Caco-2 (cell line): ENCODE measurements around the gene PIGU. TPM values are rescaled to one million over a fixed set of nuclear protein-coding genes. Genes with fewer than 3 reads are reported as not detected.

ENCODE experiments used
- BruUV-seq: library from RNA; stranded (reverse); fragments of 400-500 nt; replicated peaks from 2 replicates; lab custom pipeline; 2021; lab: Mats Ljungman, UMichigan
- CTCF ChIA-PET: fragments of 300-600 bp; sonication (Branson Sonifier 250); formaldehyde crosslinking; loops from one replicate; lab custom pipeline; 2022; ENCODE audit warnings: antibody characterized with exemption; lab: Charles Lee
- POLR2A ChIA-PET: fragments of 300-600 bp; sonication (Branson Sonifier 250); formaldehyde crosslinking; loops from one replicate; lab custom pipeline; 2022; ENCODE audit warnings: antibody characterized with exemption; lab: Charles Lee
- DNase-seq, 2 experiments: peaks; one replicate each; pipeline versions ENCODE4 v3.0.0 to v3.0.0-alpha.2; 2020 to 2022
- H3K27me3 ChIP-seq: replicated peaks from 2 replicates; pipeline ENCODE4 v1.6.0; 2011; ENCODE audit warnings: low read length; ENCODE audit not compliant: control insufficient read depth, insufficient read depth
- H3K36me3 ChIP-seq: 2 replicates; pipeline ENCODE4 v1.5.1; 2011; ENCODE audit warnings: low read length; ENCODE audit not compliant: control insufficient read depth, insufficient read depth
- H3K4me1 ChIP-seq: fragments of 250-450 bp; sonication (Bioruptor Pico); 2 replicates; pipeline ENCODE4 v1.5.1; 2020; ENCODE audit warnings: mild to moderate bottlenecking
- H3K4me3 ChIP-seq: 2 replicates; pipeline ENCODE4 v1.5.1; 2011; ENCODE audit warnings: low read depth, mild to moderate bottlenecking, control low read depth, low read length
- H3K9me3 ChIP-seq: fragments of 250-450 bp; sonication (Bioruptor Pico); 2 replicates; pipeline ENCODE4 v1.5.1; 2020; ENCODE audit warnings: mild to moderate bottlenecking, moderate library complexity
- H3K27ac Mint-ChIP-seq: one replicate; pipeline ENCODE4 v1.8.0; 2022; ENCODE audit warnings: mixed read lengths; ENCODE audit not compliant: unreplicated experiment
- H3K27me3 Mint-ChIP-seq: one replicate; pipeline ENCODE4 v1.8.0; 2022; ENCODE audit warnings: mixed read lengths; ENCODE audit not compliant: insufficient read depth, unreplicated experiment
- H3K36me3 Mint-ChIP-seq: one replicate; pipeline ENCODE4 v1.8.0; 2022; ENCODE audit warnings: mild to moderate bottlenecking, mixed read lengths; ENCODE audit not compliant: insufficient read depth, unreplicated experiment
- H3K4me1 Mint-ChIP-seq: one replicate; pipeline ENCODE4 v1.8.0; 2022; ENCODE audit warnings: low read depth, mixed read lengths; ENCODE audit not compliant: unreplicated experiment
- H3K4me3 Mint-ChIP-seq: one replicate; pipeline ENCODE4 v1.8.0; 2022; ENCODE audit warnings: mild to moderate bottlenecking, moderate library complexity, mixed read lengths; ENCODE audit not compliant: unreplicated experiment
- H3K9me3 Mint-ChIP-seq: one replicate; pipeline ENCODE4 v1.8.0; 2022; ENCODE audit warnings: mixed read lengths; ENCODE audit not compliant: unreplicated experiment
- CTCF ChIP-seq, 2 experiments: fragments of 200-600 bp in 1 of 2; IDR thresholded peaks; 1 replicate in 1 of 2; 2 replicates in 1 of 2; pipeline versions ENCODE4 v1.5.1 to v1.8.0; 2011 to 2022; ENCODE audit warnings: antibody characterized with exemption in 1 of 2, control low read depth in 1 of 2, inconsistent platforms in 1 of 2, low read depth in 1 of 2, low read length in 1 of 2, mild to moderate bottlenecking in 1 of 2, moderate library complexity in 1 of 2; ENCODE audit not compliant: insufficient read depth in 1 of 2, severe bottlenecking in 1 of 2, unreplicated experiment in 1 of 2
- intact Hi-C: fragments of 100-400 bp; cut with micrococcal nuclease; formaldehyde crosslinking; loops from one replicate; pipeline ENCODE4 v1.10.0; 2022; ENCODE audit not compliant: unreplicated experiment
- total RNA-seq: library from RNA; stranded (reverse); gene quantifications from 2 replicates; pipeline ENCODE4 v1.2.3, GENCODE V29; 2022

The PIGU gene
- total RNA-seq, 1 experiment from 2014 or later: 61.7 TPM

GRCh38 chr20:34569598-34569997 lies 107.3 kb downstream of the PIGU start:
- H3K4me3 Mint-ChIP-seq: no peak overlapping the region
- no peaks in the 10 kb centered on the region for H3K27me3 ChIP-seq
- peak in 1 of 2 experiments; percentile 17 for DNase-seq
- intact Hi-C loops: no loop called here
- H3K9me3 ChIP-seq: no peaks in the 10 kb centered on the region
- POLR2A ChIA-PET: no interaction called here
- H3K4me1 Mint-ChIP-seq: no peaks in the 10 kb centered on the region
- H3K27ac Mint-ChIP-seq: no peak overlapping the region
- H3K36me3 ChIP-seq: 0 out of 2 replicates have a peak, but pooled peaks cover 2% of the 10 kb centered on the region
- H3K9me3 Mint-ChIP-seq: no peaks in the 10 kb centered on the region
- H3K36me3 Mint-ChIP-seq: peaks cover 3% of the 10 kb centered on the region
- no peaks in the 10 kb centered on the region for H3K4me1 ChIP-seq
- no peak overlapping the region for H3K4me3 ChIP-seq
- no peak for TF ChIP-seq CTCF (IDR thresholded peaks at IDR 0.05; ENCODE audit: insufficient read depth in 1 of 2, low read depth in 1 of 2, low read length in 1 of 2, severe bottlenecking in 1 of 2, unreplicated experiment in 1 of 2)
- H3K27me3 Mint-ChIP-seq: no peaks in the 10 kb centered on the region
- CTCF ChIA-PET: interaction anchor here (0.6 to 0.9 kb wide), 3 partner anchors 31 to 576 kb away, joined by 3 to 4 read pairs (median 3); no protein-coding TSS in a partner anchor
- BruUV-seq: no TSS peak

GRCh38 chr20:34567892-34568865 lies 108.7 kb downstream of the PIGU start:
- ChIA-PET POLR2A (no interaction called here), CTCF (no interaction called here)
- peak in 1 of 2 experiments; percentile 35 for DNase-seq
- TF ChIP-seq CTCF (IDR thresholded peaks at IDR 0.05; ENCODE audit: insufficient read depth in 1 of 2, low read depth in 1 of 2, low read length in 1 of 2, severe bottlenecking in 1 of 2, unreplicated experiment in 1 of 2): no peak
- Mint-ChIP-seq H3K9me3 (no peaks in the 10 kb centered on the region), H3K4me1 (no peaks in the 10 kb centered on the region), H3K27ac (no peak overlapping the region), H3K4me3 (no peak overlapping the region), H3K36me3 (no peaks in the 10 kb centered on the region), H3K27me3 (no peaks in the 10 kb centered on the region)
- 0 out of 2 replicates have a peak, but pooled peaks cover 2% of the 10 kb centered on the region for H3K36me3 ChIP-seq
- no peaks in the 10 kb centered on the region for H3K9me3 ChIP-seq
- H3K4me1 ChIP-seq: no peaks in the 10 kb centered on the region
- no TSS peak for BruUV-seq
- H3K4me3 ChIP-seq: no peak overlapping the region
- H3K27me3 ChIP-seq: no peaks in the 10 kb centered on the region
- intact Hi-C loops: no loop called here

- H3K36me3 ChIP-seq: 0 out of 2 replicates have a peak, but pooled peaks cover 2% of the 10 kb centered on the region
- no peaks in the 10 kb centered on the region for H3K27me3 Mint-ChIP-seq
- no peaks in the 10 kb centered on the region for H3K4me1 ChIP-seq
- TF ChIP-seq CTCF (IDR thresholded peaks at IDR 0.05; ENCODE audit: insufficient read depth in 1 of 2, low read depth in 1 of 2, low read length in 1 of 2, severe bottlenecking in 1 of 2, unreplicated experiment in 1 of 2): no peak
- ChIA-PET CTCF (interaction anchor here (1.0 to 1.9 kb wide), 2 partner anchors 203 to 377 kb away, joined by 3 to 4 read pairs; no protein-coding TSS in a partner anchor), POLR2A (no interaction called here)
- DNase-seq: peak in 1 of 2 experiments; percentile 37
- no peaks in the 10 kb centered on the region for H3K27me3 ChIP-seq
- no peaks in the 10 kb centered on the region for H3K36me3 Mint-ChIP-seq
- H3K4me1 Mint-ChIP-seq: no peaks in the 10 kb centered on the region
- H3K4me3 Mint-ChIP-seq: no peak overlapping the region
- BruUV-seq: no TSS peak
- H3K9me3 Mint-ChIP-seq: no peaks in the 10 kb centered on the region
- no peak overlapping the region for H3K27ac Mint-ChIP-seq
- intact Hi-C loops: no loop called here
- H3K4me3 ChIP-seq: no peak overlapping the region
- H3K9me3 ChIP-seq: no peaks in the 10 kb centered on the region
Observed at GRCh38 chr20:34566978-34567891, 109.7 kb downstream of the PIGU start.
